Common myeloid progenitor, CD34-positive (primary cell): ENCODE results near the gene OTX1.
"Not testable (repeated sequence)": the region's sequence is repeated elsewhere in the genome, so short reads cannot be mapped to it uniquely, and the experiment has no call there.

ENCODE experiments used
- CTCF ChIA-PET: fragments of 350-600 bp; sonication (Branson Sonifier 250); formaldehyde crosslinking; loops from one replicate; lab custom pipeline; 2021; ENCODE audit warnings: antibody characterized with exemption; lab: Charles Lee
- POLR2A ChIA-PET: fragments of 350-600 bp; sonication (Branson Sonifier 250); formaldehyde crosslinking; loops from one replicate; lab custom pipeline; 2021; ENCODE audit warnings: antibody characterized with exemption; lab: Charles Lee
- DNase-seq, 3 donors: peaks; one replicate each; pipeline versions ENCODE4 v3.0.0 to v3.0.0-alpha.2; 2013
- H3K27ac ChIP-seq, 2 experiments: 1 replicate in 1 of 2; 2 replicates in 1 of 2; pipeline ENCODE4 v1.7.0; 2013; ENCODE audit warnings: inconsistent platforms in 2 of 2, low read length in 2 of 2, mild to moderate bottlenecking in 2 of 2, low read depth in 1 of 2, moderate library complexity in 1 of 2; ENCODE audit not compliant: severe bottlenecking in 2 of 2, insufficient read depth in 1 of 2, poor library complexity in 1 of 2
- H3K27me3 ChIP-seq, 5 experiments: replicated peaks in 2 of 5; 1 replicate in 3 of 5; 2 replicates in 2 of 5; pipeline versions ENCODE4 v1.6.1 to v1.7.0; 2013; ENCODE audit warnings: low read length in 4 of 5, mild to moderate bottlenecking in 2 of 5, moderate library complexity in 2 of 5, inconsistent platforms in 1 of 5; ENCODE audit not compliant: insufficient read depth in 5 of 5, control insufficient read depth in 4 of 5
- H3K36me3 ChIP-seq, 4 experiments: 1 replicate in 2 of 4; 2 replicates in 2 of 4; pipeline versions ENCODE4 v1.6.1 to v1.7.0; 2013; ENCODE audit warnings: low read length in 3 of 4, control low read depth in 1 of 4, mild to moderate bottlenecking in 1 of 4; ENCODE audit not compliant: control insufficient read depth in 4 of 4, insufficient read depth in 4 of 4
- H3K4me1 ChIP-seq, 4 experiments: 1 replicate in 3 of 4; 2 replicates in 1 of 4; pipeline versions ENCODE4 v1.6.1 to v1.7.1; 2013; ENCODE audit warnings: low read length in 3 of 4, mild to moderate bottlenecking in 3 of 4, control low read depth in 1 of 4, inconsistent platforms in 1 of 4, moderate library complexity in 1 of 4; ENCODE audit not compliant: control insufficient read depth in 4 of 4, insufficient read depth in 4 of 4; ENCODE audit errors: control extremely low read depth in 1 of 4
- H3K4me3 ChIP-seq, 7 experiments: 1 replicate in 4 of 7; 2 replicates in 3 of 7; pipeline versions ENCODE4 v1.5.1 to v1.7.0; 2013; ENCODE audit warnings: mild to moderate bottlenecking in 7 of 7, low read length in 6 of 7, moderate library complexity in 6 of 7, inconsistent platforms in 2 of 7, low read depth in 2 of 7, control low read depth in 1 of 7; ENCODE audit not compliant: insufficient read depth in 4 of 7, control insufficient read depth in 1 of 7; ENCODE audit errors: extremely low read depth in 1 of 7
- H3K9me3 ChIP-seq, 5 experiments: 1 replicate in 4 of 5; 2 replicates in 1 of 5; pipeline versions ENCODE4 v1.6.1 to v1.7.1; 2013; ENCODE audit warnings: low read length in 4 of 5, mild to moderate bottlenecking in 2 of 5, inconsistent platforms in 1 of 5, low read depth in 1 of 5, moderate library complexity in 1 of 5; ENCODE audit not compliant: control insufficient read depth in 4 of 5, insufficient read depth in 2 of 5; ENCODE audit errors: control extremely low read depth in 1 of 5
- WGBS: methylation state at CpG from one replicate; pipeline ENCODE4 v1.1.5; 2013; ENCODE audit not compliant: insufficient coverage; 5-methylcytosine and 5-hydroxymethylcytosine counted together

The OTX1 gene

DNA sequence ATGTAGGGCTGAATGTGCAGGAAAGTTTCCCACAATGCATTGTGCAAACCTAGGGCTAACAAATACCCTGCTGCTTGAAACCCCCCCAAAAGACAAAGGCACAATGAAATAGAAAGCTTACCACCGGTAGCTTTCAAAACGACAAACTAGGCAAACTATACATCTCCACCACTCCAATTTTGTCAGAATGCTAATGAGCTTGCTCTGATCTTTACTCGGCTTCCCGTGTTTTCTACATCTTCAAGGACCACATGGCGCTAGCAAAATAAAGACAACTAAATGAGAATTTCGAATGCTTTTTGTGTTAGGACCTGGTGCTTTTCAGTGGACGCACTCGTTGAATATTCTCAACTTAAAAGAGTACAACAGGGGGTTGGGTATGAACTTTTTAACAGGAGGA is 37.2 kb upstream of the OTX1 start:
- CTCF ChIA-PET = interaction anchor here (1.0 to 1.5 kb wide), 3 partner anchors 11 to 21 kb away, joined by 3 read pairs; no protein-coding TSS in a partner anchor
- no peaks in the 10 kb centered on the region for H3K27me3 ChIP-seq
- no peak overlapping the region for H3K27ac ChIP-seq
- WGBS = 100% methylated on average over 5 of the region's 8 CpGs
- no peak for DNase-seq
- H3K4me3 ChIP-seq = no peak overlapping the region
- no peaks in the 10 kb centered on the region for H3K9me3 ChIP-seq
- H3K36me3 ChIP-seq = peaks cover 0 to 19% (median 5%) of the 10 kb centered on the region in 4 experiments
- POLR2A ChIA-PET = no interaction called here
- no peaks in the 10 kb centered on the region for H3K4me1 ChIP-seq

DNA sequence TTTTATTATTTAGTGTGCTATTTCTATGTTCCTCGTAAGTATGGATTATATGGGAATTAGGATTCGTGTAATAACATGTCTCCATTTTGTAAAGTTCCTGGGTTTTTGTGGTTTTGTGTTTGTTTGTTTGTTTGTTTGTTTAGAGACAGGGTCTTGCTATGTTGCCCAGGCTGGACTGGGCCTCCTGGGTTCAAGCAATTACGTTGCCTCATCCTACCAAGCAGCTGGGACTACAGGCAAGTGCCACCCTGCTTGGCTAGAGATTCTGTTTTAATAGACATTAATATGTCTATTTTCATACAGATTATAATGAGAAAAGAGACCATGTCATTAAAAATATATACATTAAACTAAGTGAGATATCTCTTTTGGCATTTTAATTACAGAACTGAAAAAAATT is 35.2 kb upstream of the OTX1 start:
- H3K9me3 ChIP-seq = no peaks in the 10 kb centered on the region
- ChIA-PET CTCF (no interaction called here), POLR2A (no interaction called here)
- H3K4me3 ChIP-seq = no peak overlapping the region
- H3K36me3 ChIP-seq = peaks cover 0 to 14% (median 5%) of the 10 kb centered on the region in 4 experiments
- H3K27me3 ChIP-seq = no peaks in the 10 kb centered on the region
- no peak overlapping the region for H3K27ac ChIP-seq
- H3K4me1 ChIP-seq = no peaks in the 10 kb centered on the region
- no CpG with 5 or more reads among the region's 3 CpGs for WGBS
- DNase-seq = no peak

DNA sequence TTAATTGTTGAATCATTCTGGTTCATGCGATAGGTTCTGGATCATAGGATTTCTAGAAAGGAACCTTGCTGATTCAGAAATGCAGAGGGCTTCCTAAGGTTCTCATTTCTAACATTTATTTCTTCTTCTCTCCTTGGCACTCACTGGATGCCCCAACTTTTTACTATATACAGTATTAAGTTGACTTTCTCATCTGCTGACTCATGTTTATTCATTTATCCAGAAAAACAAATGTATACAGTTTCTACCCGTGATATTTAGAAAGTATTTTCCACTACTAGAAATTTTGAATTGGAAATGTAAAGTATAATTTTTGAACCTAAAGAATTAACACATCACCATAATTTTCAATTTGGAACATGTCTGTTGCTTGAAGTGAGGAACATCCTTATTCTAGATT is 32.2 kb upstream of the OTX1 start:
- no peak for DNase-seq
- Histone ChIP-seq H3K27ac (no peak overlapping the region), H3K9me3 (no peaks in the 10 kb centered on the region), H3K4me1 (no peaks in the 10 kb centered on the region), H3K4me3 (no peak overlapping the region), H3K27me3 (no peaks in the 10 kb centered on the region), H3K36me3 (peaks cover 0 to 7% (median 2%) of the 10 kb centered on the region in 4 experiments)
- ChIA-PET CTCF (interaction anchor here (1.3 kb wide), 1 partner anchor 231 kb away, joined by 3 read pairs; no protein-coding TSS in a partner anchor), POLR2A (no interaction called here)
- WGBS = 80% methylated on average over 1 of the region's 2 CpGs

DNA sequence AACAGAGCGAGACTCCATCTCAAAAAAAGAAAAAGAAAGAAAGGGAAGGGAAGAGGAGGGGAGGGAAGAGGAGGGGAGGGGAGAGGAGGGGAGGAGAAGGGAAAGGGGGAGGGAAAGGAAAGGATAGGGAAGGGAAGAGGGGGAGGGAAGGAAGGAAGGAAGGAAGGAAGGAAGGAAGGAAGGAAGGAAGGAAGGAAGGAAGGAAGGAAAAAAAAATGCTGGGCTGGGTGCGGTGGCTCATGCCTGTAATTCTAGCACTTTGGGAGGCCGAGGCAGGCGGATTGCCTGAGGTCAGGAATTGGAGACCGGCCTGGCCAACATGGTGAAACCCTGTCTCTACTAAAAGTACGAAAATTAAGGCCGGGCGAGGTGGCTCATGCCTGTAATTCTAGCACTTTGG is 30.9 kb upstream of the OTX1 start:
- H3K4me3 ChIP-seq, H3K36me3 ChIP-seq, H3K27ac ChIP-seq, H3K9me3 ChIP-seq, DNase-seq, POLR2A ChIA-PET, H3K4me1 ChIP-seq, CTCF ChIA-PET, H3K27me3 ChIP-seq: not testable (repeated sequence)
- 94% methylated on average over 8 of the region's 8 CpGs for WGBS

DNA sequence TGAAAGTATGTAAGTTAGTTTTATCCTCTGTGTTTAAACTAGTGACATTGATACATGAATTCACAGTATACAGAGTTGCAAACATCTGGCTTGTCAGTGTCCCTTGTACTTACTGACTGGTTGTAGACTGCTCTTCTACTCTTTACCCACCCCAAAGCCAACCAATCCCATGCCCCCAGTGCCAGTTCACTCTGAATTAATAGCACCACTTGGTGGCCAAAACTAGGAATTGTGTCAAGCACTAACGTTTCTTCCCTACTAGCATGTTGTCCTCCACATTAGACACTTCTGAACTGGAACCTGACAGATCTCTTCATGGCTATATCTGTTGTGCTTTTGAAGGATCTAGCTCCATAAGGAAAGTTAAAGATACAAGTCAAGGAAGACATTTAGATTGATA is 27.2 kb upstream of the OTX1 start:
- peak; percentile 33 to 60 (median 60) for DNase-seq
- 0% methylated on average over 1 of the region's 1 CpG for WGBS
- Histone ChIP-seq H3K27ac (no peak overlapping the region), H3K4me1 (no peaks in the 10 kb centered on the region), H3K36me3 (peaks cover 0 to 8% (median 3%) of the 10 kb centered on the region in 4 experiments), H3K9me3 (no peaks in the 10 kb centered on the region), H3K27me3 (no peaks in the 10 kb centered on the region), H3K4me3 (no peak overlapping the region)
- CTCF ChIA-PET = interaction anchor here (1.0 to 2.5 kb wide), 3 partner anchors 12 to 237 kb away, joined by 3 to 11 read pairs (median 6); no protein-coding TSS in a partner anchor
- POLR2A ChIA-PET = no interaction called here

DNA sequence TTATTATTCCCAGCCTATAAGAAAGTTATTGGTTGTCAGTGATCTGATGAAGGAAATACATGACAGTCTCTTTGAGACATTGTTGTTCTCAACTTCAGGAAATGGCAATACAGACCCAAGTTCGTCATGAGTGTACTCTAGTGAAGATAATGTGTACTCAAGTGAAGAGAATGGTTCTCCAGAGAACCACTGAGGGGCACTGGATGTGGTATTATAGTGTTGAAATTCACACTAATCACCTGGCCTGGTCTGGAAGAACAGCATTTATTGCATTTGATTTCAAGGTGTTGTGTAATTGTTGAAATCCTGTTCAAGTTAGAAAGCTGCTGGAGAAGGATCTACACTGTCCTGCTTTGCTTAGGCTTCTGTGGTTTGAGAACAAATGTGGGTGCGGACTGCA is 23.4 kb upstream of the OTX1 start:
- Histone ChIP-seq H3K27ac (no peak overlapping the region), H3K9me3 (no peaks in the 10 kb centered on the region), H3K36me3 (peaks cover 0 to 11% (median 5%) of the 10 kb centered on the region in 4 experiments), H3K4me1 (no peaks in the 10 kb centered on the region), H3K4me3 (no peak overlapping the region), H3K27me3 (no peaks in the 10 kb centered on the region)
- WGBS = 100% methylated on average over 1 of the region's 2 CpGs
- DNase-seq = no peak
- CTCF ChIA-PET = no interaction called here
- POLR2A ChIA-PET = no interaction called here

DNA sequence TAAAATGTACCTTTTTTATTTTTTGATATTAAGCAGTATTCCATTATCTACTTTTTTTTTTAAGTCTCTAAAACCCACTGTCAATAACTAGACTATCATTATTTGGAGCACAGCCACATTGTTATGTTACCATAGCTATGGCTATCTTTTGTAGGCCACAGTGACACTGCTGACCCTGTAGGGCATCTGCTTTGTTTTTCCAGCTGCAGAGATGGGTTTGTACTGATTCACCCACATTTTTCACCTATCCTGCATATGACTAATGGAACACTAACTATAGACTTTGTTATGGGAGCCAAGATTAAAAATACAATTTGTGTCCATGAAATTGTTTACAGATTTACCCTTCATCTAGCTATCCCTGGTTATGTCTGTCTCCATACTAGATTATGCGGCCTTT is 21.6 kb upstream of the OTX1 start:
- Histone ChIP-seq H3K27me3 (no peaks in the 10 kb centered on the region), H3K4me1 (no peaks in the 10 kb centered on the region), H3K27ac (no peak overlapping the region), H3K4me3 (no peak overlapping the region), H3K36me3 (peaks cover 0 to 11% (median 5%) of the 10 kb centered on the region in 4 experiments), H3K9me3 (no peaks in the 10 kb centered on the region)
- no peak for DNase-seq
- CTCF ChIA-PET = interaction anchor here (1.0 kb wide), 1 partner anchor 17 kb away, joined by 3 read pairs; no protein-coding TSS in a partner anchor
- POLR2A ChIA-PET = no interaction called here
- 100% methylated on average over 1 of the region's 1 CpG for WGBS
